A673 (cell line): ENCODE results near the gene PALLD. TPM values are rescaled to one million over a fixed set of nuclear protein-coding genes. Genes with fewer than 3 reads are reported as not detected.
A peak's percentile ranks its signal among the peaks of the same experiment; 100 is the strongest.

Source experiments
- BruUV-seq: library from RNA; stranded (reverse); fragments of 400-500 nt; replicated peaks from 2 replicates; lab custom pipeline; 2021; lab: Mats Ljungman, UMichigan
- CTCF ChIA-PET: fragments of 300-600 bp; sonication (Branson Sonifier 250); formaldehyde crosslinking; loops from one replicate; lab custom pipeline; 2022; ENCODE audit warnings: antibody characterized with exemption; lab: Charles Lee
- POLR2A ChIA-PET: fragments of 300-600 bp; sonication (Branson Sonifier 250); formaldehyde crosslinking; loops from one replicate; lab custom pipeline; 2022; ENCODE audit warnings: antibody characterized with exemption; ENCODE audit not compliant: low non-redundant PET; lab: Charles Lee
- DNase-seq: peaks from one replicate; pipeline ENCODE4 v3.0.0-alpha.2; 2015; ENCODE audit warnings: low spot score
- H3K27ac ChIP-seq: fragments of 200-600 bp; sonication (generic); 2 replicates; pipeline ENCODE4 v1.5.1; 2016; ENCODE audit warnings: mixed run types, low read depth, mild to moderate bottlenecking, mixed read lengths, antibody characterized with exemption, low read length; ENCODE audit not compliant: poor library complexity, severe bottlenecking
- H3K27me3 ChIP-seq: fragments of 200-600 bp; sonication (generic); replicated peaks from 2 replicates; pipeline ENCODE4 v1.6.1; 2017; ENCODE audit warnings: mixed run types, low read depth, mild to moderate bottlenecking, mixed read lengths, antibody characterized with exemption, low read length; ENCODE audit not compliant: insufficient read depth, poor library complexity
- H3K36me3 ChIP-seq: fragments of 200-600 bp; sonication (generic); 2 replicates; pipeline ENCODE4 v1.6.1; 2016; ENCODE audit warnings: mixed run types, mild to moderate bottlenecking, mixed read lengths, antibody characterized with exemption, low read length; ENCODE audit not compliant: insufficient read depth, poor library complexity, severe bottlenecking
- H3K4me1 ChIP-seq: fragments of 200-600 bp; sonication (generic); 2 replicates; pipeline ENCODE4 v1.6.1; 2017; ENCODE audit warnings: mixed run types, mild to moderate bottlenecking, mixed read lengths, antibody characterized with exemption, low read length; ENCODE audit not compliant: insufficient read depth, poor library complexity, severe bottlenecking
- H3K4me3 ChIP-seq: fragments of 200-600 bp; sonication (generic); 2 replicates; pipeline ENCODE4 v1.5.1; 2016; ENCODE audit warnings: low read depth, mixed run types, mild to moderate bottlenecking, mixed read lengths, low read length; ENCODE audit not compliant: poor library complexity, severe bottlenecking
- H3K9me3 ChIP-seq: fragments of 200-600 bp; sonication (generic); 2 replicates; pipeline ENCODE4 v1.6.1; 2016; ENCODE audit warnings: mixed run types, low read depth, mild to moderate bottlenecking, mixed read lengths, antibody characterized with exemption, low read length; ENCODE audit not compliant: poor library complexity, severe bottlenecking
- EZH2 ChIP-seq: fragments of 200-600 bp; sonication (generic); IDR thresholded peaks from 2 replicates; pipeline ENCODE4 v1.6.1; 2017; ENCODE audit warnings: borderline replicate concordance, low read depth, mild to moderate bottlenecking, mixed read lengths, antibody characterized with exemption, low read length; ENCODE audit not compliant: poor library complexity, severe bottlenecking
- intact Hi-C: fragments of 100-400 bp; cut with micrococcal nuclease; formaldehyde crosslinking; loops from one replicate; pipeline ENCODE4 v1.10.0; 2022; ENCODE audit not compliant: unreplicated experiment
- total RNA-seq: library from RNA; stranded (reverse); gene quantifications from 2 replicates; pipeline ENCODE4 v1.2.3, GENCODE V29; 2021
- TF ChIP-seq, protein P1 (sequence below): fragments of 300-800, 200-600 bp; sonication (generic); conservative IDR thresholded peaks from 2 replicates; pipeline ENCODE4 v1.5.1; 2017; ENCODE audit warnings: low read depth, mild to moderate bottlenecking, antibody characterized with exemption, low read length, moderate library complexity, mixed read lengths

Gene PALLD
- total RNA-seq, 1 experiment from 2014 or later, result 44.1 TPM

DNA sequence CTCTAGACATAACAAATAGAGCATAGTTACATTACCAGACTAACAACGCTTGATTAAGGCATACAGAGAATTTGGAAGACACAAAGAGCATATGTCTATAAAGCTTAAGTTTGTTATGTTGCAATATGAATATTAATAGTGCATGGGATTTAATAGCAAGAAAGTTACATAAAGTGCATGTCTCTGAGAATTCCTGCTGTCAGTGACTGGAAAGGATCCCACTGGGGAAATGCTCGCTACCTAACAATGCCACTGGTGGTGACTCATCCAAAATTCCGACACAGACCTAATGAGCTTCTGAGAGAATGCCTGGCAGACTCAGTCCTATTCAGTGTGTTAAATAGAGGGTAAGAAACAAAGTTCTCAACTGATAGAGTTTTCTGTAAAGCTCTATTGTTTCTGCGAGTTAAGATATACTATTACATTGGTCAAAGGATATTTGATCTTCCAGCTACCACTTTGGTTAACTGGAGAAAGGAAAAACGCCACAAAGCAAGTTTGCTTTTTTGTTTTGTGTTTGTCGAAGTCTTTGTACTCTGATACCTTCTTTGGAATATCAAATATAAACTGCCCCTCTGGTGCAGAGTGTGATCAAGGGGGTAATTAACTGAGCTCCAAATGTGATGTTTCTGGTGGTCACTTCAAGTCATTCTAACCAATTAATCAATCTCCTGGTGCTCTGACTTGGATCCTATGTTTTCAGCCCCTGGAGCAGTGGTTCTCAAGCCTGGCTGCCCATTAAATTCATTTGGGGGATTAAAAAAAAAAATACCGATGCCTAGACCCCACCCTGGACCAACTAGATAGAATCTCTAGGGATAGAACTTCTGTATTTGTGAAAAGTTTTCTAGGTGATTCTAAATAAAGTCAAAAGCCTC, 107.9 kb downstream of the PALLD start:
- CTCF ChIA-PET, result interaction anchor here (0.5 to 2.0 kb wide), 3 partner anchors 19 to 1012 kb away, joined by 3 to 6 read pairs (median 3); no protein-coding TSS in a partner anchor
- BruUV-seq, result no TSS peak
- peak overlapping the region; percentile 79 for H3K27ac ChIP-seq

DNA sequence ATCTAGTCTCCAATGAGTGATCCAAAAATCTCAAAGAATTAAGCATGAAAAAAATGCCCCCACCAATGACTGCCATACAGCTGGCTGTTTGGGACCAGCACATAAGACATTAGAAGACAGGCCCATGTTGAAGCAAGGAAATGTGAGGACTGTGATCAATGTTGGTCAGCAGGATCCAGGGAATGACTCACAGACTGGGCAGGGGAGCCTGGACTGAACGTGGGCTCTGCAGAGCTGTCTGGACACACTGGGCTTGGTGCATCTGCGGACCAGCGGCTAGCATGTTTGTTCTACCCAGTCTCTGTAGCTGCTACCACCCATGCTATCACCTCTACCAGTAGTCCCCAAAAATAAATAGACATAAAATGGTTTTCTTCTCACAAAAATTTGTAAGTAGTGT, 108.6 kb downstream of the PALLD start:
- Histone ChIP-seq H3K9me3 (no peaks in the 10 kb centered on the region), H3K36me3 (no peaks in the 10 kb centered on the region), H3K27ac (peak overlapping the region; percentile 79), H3K4me3 (no peak overlapping the region), H3K4me1 (peaks cover 76% of the 10 kb centered on the region), H3K27me3 (no peaks in the 10 kb centered on the region)
- no peak for TF ChIP-seq EZH2
- TF ChIP-seq, protein P1, sequence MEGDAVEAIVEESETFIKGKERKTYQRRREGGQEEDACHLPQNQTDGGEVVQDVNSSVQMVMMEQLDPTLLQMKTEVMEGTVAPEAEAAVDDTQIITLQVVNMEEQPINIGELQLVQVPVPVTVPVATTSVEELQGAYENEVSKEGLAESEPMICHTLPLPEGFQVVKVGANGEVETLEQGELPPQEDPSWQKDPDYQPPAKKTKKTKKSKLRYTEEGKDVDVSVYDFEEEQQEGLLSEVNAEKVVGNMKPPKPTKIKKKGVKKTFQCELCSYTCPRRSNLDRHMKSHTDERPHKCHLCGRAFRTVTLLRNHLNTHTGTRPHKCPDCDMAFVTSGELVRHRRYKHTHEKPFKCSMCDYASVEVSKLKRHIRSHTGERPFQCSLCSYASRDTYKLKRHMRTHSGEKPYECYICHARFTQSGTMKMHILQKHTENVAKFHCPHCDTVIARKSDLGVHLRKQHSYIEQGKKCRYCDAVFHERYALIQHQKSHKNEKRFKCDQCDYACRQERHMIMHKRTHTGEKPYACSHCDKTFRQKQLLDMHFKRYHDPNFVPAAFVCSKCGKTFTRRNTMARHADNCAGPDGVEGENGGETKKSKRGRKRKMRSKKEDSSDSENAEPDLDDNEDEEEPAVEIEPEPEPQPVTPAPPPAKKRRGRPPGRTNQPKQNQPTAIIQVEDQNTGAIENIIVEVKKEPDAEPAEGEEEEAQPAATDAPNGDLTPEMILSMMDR, result no peak
- intact Hi-C loops, result no loop called here
- no TSS peak for BruUV-seq
- POLR2A ChIA-PET, result no interaction called here
- no peak for DNase-seq
- CTCF ChIA-PET, result interaction anchor here (2.0 kb wide), 1 partner anchor 20 kb away, joined by 6 read pairs; no protein-coding TSS in a partner anchor

More for the DNA sequence above, 107.9 kb downstream of the PALLD start:
- TF ChIP-seq EZH2, result no peak
- TF ChIP-seq, protein P1, result no peak
- H3K4me3 ChIP-seq, result peak overlapping the region; percentile 11
- no peaks in the 10 kb centered on the region for H3K36me3 ChIP-seq
- no peaks in the 10 kb centered on the region for H3K9me3 ChIP-seq
- peaks cover 71% of the 10 kb centered on the region for H3K4me1 ChIP-seq
- DNase-seq, result peak; percentile 96
- no peaks in the 10 kb centered on the region for H3K27me3 ChIP-seq
- POLR2A ChIA-PET, result interaction anchor here (0.6 to 0.7 kb wide), 2 partner anchors 29 to 88 kb away, joined by 3 to 4 read pairs; no protein-coding TSS in a partner anchor
- intact Hi-C loops, result no loop called here

DNA sequence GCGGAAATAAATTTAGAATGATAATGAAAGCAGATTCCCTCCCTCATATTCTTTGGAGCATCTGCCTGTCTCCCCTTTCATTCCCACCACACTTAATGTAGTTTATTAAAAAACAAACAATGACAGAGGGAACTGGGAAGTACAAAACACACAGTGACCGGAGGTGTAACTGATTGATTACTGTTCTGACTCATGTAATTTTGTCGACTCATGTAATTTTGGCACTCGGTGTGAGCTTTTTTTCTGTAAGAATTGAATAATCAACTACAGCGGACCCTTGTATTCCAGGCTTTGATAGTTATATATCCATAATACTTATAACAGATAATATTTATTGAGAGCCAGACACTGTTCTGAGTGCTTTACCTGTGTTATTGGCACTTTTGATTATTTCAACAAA, 110.4 kb downstream of the PALLD start:
- DNase-seq, result no peak
- intact Hi-C loops, result no loop called here
- H3K27me3 ChIP-seq, result no peaks in the 10 kb centered on the region
- no TSS peak for BruUV-seq
- peak overlapping the region; percentile 86 for H3K27ac ChIP-seq
- ChIA-PET POLR2A (interaction anchor here (0.6 kb wide), 1 partner anchor 17 kb away, joined by 3 read pairs; no protein-coding TSS in a partner anchor), CTCF (interaction anchor here (0.6 kb wide), 1 partner anchor 48 kb away, joined by 6 read pairs; no protein-coding TSS in a partner anchor)
- TF ChIP-seq EZH2, result no peak
- TF ChIP-seq, protein P1, result no peak
- H3K36me3 ChIP-seq, result no peaks in the 10 kb centered on the region
- peaks cover 85% of the 10 kb centered on the region for H3K4me1 ChIP-seq
- no peak overlapping the region for H3K4me3 ChIP-seq
- no peaks in the 10 kb centered on the region for H3K9me3 ChIP-seq
